ENCODE data around the gene LRP1B.
"Not testable (repeated sequence)": the region's sequence is repeated elsewhere in the genome, so short reads cannot be mapped to it uniquely, and the experiment has no call there.

LRP1B gene

DNA sequence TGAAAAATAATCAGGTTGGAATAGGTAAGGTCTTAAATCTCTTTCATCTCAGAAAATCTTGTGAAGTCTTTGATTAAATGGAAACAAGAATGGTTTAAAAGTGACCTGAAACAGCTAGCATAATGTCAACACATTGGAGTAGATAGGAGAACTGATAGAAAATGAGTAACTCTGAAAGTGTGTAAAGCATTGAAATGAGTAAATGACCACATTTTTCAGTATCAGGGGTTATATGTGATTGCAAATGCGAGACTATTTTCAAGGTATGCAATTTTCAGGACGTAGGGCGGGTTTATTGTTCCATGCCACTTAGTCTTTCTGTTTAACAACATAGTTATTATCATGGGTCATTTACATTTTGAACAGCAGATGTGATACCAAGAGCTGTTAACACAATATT is 1383.2 kb downstream of the LRP1B start:
- no peak for DNase-seq

- DNase-seq, result no peak
Observed at GRCh38 chr2:140747090-140747489, 1383.7 kb downstream of the LRP1B start.

- no peak for DNase-seq
Observed at GRCh38 chr2:140744379-140744778, 1386.4 kb downstream of the LRP1B start.

DNA sequence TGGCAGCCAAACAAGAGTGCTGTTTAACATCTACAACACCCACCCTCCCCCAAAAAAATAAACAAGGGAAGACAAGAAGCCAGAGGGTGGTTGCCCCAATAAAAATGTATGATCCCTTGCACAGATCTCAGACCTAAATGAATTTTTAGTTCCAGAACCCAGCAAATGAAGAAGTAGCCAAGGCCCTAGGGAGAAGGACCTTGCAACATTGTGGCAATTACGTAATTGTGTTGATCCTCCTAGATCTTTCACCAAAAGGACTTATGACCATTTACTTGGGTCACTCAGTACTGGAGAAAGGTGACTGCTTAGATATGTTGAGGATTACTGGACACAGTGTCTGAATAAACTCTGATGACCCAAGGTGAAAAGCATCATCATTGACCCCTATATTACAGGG is 1393.8 kb downstream of the LRP1B start:
- no peak for DNase-seq

DNA sequence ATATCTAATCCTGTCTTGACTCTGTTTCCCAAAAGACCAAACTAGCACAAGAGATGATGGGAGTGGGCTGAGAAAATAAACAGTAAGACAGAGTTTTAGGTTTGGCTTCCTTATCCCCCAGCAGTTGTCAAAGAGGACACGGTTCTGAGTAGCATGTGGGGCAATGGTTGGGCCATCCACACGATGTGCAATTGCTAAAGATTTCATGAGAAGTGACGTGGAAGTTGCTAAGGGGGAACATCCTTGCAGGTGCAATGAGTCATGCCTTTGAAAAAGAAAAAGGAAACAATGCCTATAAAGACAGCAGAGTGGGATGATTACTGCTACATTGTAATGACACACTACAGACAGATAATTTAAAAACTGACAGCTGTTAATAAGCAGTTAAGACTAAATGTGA is 1395.8 kb downstream of the LRP1B start:
- no peak for DNase-seq

- no peak for DNase-seq
Observed at GRCh38 chr2:140718999-140719398, 1411.8 kb downstream of the LRP1B start.

- no peak for DNase-seq
Observed at GRCh38 chr2:140717481-140717880, 1413.3 kb downstream of the LRP1B start.

DNA sequence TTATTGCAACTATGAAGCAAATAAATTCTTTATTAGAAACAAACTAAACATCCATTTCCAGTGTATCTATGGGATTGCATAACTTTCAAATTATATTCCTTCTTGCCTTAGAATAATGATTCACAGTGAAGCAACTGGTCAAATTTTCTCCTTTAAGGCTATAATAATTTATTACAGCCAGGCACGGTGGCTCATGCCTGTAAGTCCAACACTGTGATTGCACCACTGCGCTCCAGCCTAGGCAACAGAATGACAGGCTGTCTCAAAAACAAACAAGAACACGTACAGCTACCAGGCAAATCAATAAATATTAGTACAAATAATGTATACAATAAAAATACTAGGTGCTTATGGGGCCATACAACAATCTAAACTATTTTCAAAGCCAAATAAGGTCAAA is 1416.2 kb downstream of the LRP1B start:
- DNase-seq, result no peak

- DNase-seq, result no peak
Observed at GRCh38 chr2:140711867-140712266, 1418.9 kb downstream of the LRP1B start.

- DNase-seq, result no peak
Observed at GRCh38 chr2:140701726-140702125, 1429.1 kb downstream of the LRP1B start.

DNA sequence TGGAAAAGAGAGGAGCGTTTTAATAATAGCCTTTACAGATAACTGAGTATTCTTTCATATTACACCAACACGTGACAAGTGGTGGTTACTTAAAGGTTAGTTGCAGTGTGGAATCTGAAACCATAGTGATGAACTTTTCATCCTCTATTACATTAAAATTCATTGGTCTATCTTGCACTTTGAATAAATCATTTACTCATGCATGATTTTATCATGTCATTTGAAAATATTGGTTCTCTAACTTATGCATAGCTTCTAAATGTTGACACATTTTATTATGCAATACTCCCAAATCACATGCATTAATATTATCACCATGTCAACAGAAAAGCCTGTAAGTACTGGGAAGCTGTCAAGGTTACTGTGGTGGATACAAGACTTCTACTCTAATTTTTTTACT is 1432.2 kb downstream of the LRP1B start:
- DNase-seq, result no peak

DNA sequence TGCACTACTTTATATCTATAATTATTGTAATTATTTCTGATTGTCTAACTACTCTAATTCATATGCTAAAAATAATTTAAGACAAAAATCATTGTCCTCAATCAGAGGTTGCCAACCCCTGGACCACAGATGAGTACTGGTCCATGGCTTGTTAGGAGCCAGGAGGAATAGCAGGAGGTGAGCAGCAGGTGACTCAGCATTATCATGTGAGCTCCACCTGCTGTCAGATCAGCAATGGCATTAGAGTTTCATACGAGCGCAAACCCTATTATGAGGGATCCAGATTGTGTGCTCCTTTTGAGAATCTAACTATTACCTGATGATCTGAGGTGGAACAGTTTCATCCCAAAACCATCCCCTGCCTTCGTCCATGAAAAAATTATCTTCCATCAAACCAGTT is 1434.4 kb downstream of the LRP1B start:
- no peak for DNase-seq

DNA sequence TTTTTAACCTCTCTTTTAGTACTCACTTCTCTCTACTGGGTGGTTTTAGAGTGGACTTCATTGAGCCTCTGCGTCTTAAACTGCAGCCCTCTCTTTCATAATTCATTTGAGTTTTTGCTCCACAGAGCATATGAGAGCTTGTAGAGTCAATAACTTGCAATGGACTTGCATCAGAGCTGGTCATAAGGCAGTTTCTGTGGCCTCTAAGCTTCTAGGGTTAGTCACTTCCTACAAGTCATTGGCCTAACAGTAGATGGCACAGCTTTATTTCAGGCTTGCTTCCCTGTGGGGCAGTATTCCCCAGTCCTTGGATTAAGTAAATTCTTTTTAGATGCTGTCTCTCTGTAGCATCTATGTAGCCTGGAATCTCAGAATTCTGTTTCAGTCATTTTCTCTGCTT is 1435.7 kb downstream of the LRP1B start:
- DNase-seq, result no peak

- no peak for DNase-seq
Observed at GRCh38 chr2:140687825-140688224, 1443.0 kb downstream of the LRP1B start.

DNA sequence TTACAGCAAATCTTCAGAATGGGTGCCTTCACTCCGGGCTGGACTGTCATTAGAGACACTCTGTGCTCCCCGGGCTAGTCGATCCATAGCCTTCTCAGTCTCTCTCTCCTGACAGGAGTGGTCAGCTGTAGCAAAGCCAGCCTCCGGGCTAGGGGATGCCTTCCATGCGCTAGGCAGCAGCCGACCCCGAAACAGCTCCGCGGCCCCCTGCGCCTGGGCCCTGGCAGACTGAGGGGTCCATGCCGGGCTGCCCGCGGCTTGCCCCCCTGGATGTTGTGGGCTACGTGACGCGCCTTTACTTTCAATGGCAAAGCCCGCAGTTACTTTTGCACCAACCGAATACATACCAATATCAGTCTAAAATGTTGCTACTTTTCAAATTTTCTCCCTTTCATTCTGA is 1447.2 kb downstream of the LRP1B start:
- DNase-seq, result no peak

GRCh38 chr2:140680862-140681261 is 1450.0 kb downstream of the LRP1B start:
- DNase-seq, result no peak

- DNase-seq, result no peak
Observed at GRCh38 chr2:140679752-140680151, 1451.1 kb downstream of the LRP1B start.

GRCh38 chr2:140669911-140670310 is 1460.9 kb downstream of the LRP1B start:
- no peak for DNase-seq

DNA sequence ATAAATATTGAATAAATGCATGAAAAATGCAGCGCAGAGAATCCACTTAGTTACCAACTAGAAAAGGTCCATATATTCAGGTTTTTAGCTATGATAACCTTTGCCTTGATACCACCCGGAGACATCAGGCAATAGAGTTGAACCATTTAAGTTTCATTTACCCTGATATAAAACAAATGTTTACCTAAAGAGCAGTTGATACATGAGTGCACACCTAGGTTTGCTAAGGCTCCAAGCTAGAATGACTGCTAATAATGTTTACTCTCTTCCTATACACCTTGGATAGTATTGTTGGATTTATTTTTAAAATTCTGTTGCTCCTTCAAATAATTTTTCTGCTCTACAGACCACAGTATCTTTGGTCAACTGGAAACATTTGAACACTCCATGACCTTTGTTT is 1463.6 kb downstream of the LRP1B start:
- DNase-seq, result no peak

DNA sequence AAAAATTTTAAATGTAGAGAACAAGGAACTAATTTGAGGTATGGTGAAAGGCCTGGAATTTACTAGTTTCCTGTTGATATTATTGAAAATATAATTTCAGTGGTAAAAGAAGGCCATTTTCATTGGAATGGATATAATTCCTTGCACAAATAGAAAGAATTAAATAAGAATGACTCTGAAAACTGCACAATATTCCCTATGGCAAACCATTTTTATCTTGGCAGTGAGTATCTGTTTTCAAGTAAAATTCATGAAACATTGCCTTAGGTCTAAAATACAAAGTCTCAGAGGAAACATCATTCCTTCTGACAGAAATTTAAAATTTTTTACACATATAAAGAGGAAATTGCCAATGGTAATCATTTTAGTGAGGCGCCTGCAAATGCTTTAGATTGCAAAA is 1468.3 kb downstream of the LRP1B start:
- no peak for DNase-seq

DNA sequence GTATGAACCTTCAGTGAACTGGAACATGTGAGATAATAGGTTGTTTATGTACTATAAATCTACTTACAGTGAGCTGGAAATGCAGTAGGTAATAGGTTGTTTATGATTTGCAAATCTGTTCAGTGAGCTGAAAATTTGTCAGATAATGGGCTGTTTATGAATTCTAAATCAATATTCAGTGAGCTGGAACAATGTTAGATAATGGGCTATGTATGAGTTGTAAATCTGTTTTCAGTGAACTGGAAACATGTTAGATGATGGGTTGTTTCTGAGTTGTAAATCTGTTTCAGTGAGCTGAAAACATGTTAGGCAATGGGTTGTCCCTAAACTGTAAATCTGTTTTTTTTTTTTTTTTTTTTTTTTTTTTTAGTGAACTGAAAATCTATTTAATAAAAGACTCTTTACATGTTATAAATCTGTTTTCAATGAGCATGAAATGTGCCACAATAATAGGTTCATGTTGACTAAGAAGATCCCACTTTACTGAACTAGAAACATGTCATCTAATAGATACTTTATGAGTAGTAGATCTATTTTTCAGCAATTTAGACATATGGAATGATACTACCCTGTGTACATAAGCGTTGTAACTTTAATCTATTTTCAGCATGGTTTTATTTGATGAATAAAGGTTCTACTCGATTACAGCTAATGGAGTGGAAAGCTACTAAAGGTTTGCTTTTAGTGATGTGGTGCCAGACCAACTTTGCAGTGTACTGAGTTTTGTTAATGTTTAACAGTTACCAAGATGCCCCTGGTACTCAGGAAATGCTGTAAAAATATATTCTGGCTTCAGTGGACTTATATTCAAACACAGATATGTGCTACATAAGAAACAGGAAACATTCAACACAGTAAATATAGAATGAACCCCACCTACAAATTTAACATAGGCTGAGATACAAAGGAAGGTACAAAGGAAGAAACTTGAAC is 1471.8 kb downstream of the LRP1B start:
- no peak for DNase-seq

GRCh38 chr2:140657657-140658056 is 1473.2 kb downstream of the LRP1B start:
- DNase-seq, result no peak

- DNase-seq, result no peak
Observed at GRCh38 chr2:140654565-140654964, 1476.3 kb downstream of the LRP1B start.

- DNase-seq, result no peak
Observed at GRCh38 chr2:140650825-140651224, 1480.0 kb downstream of the LRP1B start.

- not testable (repeated sequence) for DNase-seq
Observed at GRCh38 chr2:140650134-140650533, 1480.7 kb downstream of the LRP1B start.
